ENCODE measurements around the gene GINS2.

GINS2 gene

DNA sequence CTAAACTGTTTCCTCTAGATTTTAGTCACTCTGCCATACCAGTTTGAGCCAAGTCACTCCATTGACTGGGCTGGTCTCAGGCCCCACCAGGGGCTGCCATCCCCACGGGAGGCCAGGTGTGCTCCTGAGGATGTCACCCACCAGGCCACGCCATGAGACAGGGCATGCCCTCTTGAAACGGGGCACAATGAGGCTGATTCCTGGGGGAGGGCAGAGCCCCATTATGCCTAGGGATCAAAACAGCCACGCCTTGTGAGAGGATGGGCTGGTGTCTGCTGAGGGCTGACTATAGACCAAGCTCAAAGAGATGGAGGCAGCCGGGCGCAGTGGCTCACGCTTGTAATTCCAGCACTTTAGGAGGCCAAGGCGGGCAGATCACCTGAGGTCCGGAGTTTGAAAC lies 21.5 kb downstream of the GINS2 start:
- no peak for DNase-seq (ENCODE audit: low read depth)

DNA sequence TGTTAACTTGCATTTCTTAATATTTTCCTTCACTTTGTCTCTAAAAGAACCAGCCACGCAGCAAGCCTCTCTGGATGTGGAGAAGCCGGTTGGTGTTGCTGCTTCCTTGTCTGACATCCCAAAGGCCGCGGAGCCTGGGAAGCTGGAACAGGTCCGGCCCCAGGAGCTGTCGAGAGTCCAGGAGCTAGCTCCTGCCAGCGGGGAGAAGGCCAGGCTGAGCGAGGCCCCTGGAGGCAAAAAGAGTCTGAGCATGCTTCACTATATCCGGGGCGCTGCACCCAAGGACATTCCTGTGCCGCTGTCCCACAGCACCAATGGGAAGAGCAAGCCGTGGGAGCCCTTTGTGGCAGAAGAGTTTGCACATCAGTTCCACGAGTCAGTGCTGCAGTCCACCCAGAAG lies 22.8 kb downstream of the GINS2 start:
- no peak for DNase-seq (ENCODE audit: low read depth)

DNA sequence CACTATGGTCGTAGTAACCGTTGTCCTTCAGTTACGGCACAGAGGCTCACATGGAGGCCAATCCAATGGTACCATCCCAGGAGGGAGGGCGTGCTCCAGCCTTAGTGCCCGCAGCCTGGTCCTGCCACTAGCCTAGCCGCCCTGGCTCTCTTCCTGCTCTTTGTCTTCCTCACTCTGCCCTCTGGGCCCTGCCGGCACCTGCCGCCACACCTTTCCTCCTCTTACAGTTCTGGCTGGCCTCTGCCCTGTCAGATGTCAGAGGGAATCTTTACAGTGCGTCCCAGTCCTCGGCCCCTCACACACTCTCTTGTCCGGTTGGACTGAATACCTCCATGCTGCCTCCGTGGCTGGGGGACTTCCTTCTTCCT lies 23.4 kb downstream of the GINS2 start:
- no peak for DNase-seq (ENCODE audit: low read depth)

DNA sequence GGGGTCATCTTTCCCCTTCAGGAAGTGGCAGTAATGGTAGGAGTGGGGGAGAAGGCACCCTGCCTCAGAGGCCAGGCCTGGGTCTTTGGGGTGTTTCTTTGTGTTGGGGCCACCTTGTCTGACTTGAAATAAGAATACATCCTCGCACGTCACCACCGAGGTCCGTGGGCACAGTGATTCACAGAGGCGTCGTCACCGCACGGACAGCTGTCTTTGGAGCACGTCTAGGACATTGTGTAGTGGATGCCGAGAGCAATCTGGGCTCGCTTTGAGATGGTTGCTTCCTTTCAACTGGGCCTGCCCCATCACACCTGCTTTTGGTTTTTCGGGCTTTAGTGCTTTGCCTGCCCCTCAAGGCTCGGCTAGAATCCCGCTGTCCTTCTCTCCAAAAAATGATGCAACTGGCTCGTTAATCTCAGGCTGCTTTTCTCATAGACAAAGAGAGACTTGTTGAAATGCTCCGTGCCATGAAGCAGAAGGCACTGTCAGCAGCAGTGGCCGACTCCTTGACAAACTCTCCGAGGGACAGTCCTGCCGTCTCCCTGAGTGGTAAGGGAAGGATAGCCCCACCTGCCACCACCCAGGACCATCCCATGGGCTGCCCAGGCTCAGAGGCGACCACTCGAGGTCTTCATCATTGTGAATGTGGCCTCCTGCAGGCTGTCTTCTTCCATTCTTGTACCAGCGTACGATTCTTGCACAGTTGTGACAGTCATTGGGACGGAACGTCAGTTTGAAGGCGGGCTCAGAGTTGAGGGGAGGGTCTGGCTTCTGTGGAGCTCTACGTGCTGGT lies 24.0 kb downstream of the GINS2 start:
- no peak for DNase-seq (ENCODE audit: low read depth)

DNA sequence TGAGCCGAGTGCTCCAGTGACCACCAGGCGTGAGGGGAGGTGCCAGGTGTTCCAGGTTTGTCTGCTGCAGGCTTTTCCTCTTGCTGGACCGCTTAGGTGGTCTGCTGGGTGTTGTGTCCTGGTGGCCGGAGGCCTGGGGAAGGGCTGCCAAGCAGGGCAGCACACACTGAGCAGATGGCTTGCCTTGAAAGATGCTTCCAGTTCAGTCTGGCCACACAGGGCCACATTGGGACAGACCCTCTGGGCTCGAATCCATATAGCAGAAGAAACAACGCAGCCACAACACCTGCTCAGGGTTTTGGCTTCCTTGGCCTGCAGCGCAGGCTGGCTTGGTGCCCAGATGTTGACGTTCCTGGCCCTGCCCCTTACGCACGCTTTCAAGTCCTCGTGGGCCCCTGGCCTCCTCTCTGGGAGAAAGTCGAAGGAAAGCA lies 24.8 kb downstream of the GINS2 start:
- DNase-seq (ENCODE audit: low read depth): no peak

DNA sequence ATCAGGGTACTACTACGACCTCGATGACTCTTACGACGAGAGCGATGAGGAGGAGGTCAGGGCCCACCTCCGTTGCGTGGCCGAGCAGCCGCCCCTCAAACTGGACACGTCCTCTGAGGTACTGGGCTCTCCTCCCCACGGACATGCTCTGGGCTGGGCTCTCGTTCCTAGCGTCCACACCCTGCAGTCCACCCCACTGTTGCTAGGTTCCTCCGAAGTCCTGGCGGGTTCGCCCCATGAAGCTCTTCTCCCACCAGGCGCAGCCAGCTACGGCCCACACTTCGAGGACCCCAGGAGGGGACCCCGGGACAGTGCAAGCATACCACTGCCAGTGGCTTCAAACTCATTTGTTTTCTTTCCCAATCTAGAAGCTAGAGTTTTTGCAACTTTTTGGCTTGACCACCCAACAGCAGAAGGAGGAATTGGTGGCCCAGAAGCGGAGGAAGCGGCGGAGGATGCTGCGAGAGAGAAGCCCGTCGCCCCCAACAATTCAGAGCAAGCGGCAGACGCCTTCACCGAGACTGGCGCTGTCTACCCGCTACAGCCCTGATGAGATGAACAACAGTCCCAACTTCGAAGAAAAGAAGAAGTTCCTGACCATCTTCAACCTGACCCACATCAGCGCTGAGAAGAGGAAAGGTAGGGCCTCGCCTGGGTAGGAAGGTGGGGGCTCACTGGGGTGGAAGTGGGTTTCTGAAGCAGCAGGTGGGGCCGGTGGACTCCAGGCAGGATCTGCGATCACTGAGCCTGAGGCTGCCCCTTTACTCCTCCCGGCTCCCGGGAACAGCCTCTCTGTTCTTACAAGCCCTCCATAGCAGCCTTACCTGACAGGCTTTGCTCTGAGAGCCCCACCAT lies 25.6 kb downstream of the GINS2 start:
- DNase-seq (ENCODE audit: low read depth): no peak

DNA sequence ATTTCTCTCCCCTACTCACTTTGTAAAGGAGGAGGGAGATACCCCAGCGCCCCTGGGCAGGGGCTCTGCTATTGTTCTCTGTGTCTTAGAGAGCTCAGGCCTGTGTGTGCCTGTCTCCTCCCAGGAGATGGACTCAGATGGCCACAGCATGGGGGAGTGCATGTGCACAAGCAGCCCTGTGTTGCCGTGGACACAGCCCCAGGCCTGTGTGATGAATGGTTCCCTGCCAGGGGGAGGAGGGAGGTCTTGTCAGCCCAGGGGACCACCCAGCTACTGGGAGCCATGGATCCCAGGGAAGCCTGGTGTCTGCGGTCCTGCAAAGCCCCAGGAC lies 26.3 kb downstream of the GINS2 start:
- no peak for DNase-seq (ENCODE audit: low read depth)

DNA sequence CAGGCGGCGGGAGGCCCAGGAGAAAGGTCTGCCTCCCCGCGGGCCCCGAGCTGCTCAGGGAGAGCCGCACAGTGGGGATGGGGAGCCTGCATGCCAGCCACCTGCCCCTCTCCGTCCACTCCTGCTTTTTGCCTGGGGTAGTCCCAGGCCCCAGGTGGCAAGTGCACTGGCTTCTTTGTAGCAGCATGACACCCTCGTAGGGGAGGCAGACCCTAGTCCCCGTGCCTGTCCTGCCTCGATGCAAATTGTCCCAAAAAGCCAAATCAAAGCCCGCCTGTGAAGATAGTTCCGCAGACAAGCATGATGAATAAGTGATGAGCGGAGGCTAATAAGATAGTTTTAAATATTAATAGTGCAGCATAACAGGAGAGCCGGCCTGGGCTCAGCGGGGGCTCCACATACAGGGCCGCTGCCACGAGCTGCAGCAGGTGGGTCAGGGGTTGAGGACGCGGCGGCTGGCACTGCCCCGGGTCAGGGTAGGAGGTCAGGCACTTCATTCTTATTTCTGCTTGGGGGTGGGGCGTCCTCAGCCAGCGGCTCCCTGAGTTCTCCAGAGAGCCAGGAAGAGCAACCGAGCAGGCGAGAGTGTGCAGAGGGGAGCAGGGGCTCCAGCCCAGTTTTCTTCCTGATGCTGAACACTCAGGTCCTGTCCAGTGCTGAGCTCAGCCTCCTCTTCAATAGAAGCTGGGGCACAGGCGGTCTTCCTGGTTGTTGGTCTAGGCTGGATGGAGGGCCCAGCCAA lies 26.8 kb downstream of the GINS2 start:
- DNase-seq (ENCODE audit: low read depth): no peak

DNA sequence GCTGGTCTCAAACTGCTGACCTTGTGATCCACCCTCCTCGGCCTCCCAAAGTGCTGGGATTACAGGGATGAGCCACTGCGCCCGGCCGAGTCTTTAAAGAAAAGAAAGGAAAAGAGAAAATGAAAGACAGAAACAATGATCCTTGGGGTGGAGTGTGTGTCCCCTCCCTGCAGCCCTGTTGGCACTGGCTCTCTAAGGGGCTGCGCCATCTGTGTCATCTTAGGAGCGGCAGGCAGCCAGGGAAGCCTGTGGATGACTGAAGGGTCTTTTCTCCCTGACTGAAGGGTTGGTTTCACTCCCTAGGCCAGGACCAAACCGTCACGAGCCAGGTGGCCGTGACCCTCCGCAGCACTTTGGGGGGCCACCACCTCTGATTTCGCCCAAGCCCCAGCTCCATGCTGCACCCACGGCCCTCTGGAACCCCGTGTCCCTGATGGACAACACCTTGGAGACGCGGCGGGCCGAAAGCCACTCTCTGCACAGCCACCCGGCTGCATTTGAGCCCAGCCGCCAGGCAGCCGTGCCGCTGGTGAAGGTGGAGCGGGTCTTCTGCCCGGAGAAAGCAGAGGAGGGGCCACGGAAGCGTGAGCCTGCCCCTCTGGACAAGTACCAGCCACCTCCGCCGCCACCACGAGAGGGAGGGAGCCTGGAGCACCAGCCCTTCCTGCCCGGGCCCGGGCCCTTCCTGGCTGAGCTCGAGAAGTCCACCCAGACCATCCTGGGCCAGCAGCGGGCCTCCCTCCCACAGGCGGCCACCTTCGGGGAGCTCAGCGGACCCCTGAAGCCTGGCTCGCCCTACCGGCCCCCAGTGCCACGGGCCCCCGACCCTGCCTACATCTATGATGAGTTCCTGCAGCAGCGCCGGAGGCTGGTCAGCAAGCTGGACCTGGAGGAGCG lies 27.7 kb downstream of the GINS2 start:
- DNase-seq (ENCODE audit: low read depth): no peak

DNA sequence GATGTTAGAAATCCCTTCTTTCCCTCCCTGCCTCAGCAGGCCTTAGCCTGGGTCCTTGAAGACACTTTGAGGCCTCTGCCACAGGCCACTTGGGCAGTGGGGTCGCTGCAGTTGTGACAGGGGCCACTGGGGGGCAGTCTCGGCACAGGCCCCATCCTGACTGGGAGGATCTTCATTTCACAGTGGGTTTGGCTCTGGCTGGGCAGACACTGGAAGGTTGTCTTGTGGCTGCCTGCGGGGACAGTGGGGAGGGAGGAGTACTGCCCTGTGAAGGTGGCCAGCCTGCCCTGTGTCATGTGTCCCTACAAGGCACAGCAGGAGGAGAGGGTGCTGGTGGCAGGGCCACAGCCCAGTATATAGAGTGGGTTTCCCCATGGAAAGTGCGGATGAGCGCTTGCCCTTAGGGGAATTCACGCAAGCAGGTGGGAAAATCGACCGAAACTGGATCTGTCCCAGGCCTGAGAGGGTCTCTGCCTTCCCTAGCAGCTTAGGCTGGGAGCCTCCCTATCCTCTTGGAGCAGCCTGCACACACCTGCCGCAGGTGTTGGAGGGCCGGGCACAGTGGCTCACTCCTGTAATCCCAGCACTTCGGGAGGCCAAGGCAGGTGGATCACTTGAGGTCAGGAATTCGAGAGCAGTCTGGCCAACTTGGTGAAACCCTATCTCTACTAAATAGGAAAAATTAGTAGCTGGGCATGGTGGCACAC lies 28.8 kb downstream of the GINS2 start:
- DNase-seq (ENCODE audit: low read depth): no peak

DNA sequence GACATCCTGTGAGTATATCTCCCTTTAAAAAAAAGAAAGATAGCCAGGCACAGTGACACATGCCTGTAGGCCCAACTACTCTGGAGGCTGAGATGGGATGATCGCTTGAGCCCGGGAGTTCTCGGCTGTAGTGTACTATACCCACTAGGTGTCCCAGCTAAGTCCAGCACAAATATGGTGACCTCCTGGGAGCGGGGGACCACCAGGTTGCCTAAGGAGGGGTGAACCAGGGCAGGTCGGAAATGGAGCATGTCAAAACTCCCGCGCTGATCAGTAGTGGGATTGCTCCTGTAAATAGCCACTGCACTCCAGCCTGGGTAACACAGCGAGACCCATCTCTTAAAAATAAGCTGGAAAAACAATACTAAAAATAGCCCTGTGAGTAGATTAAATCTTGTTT lies 29.4 kb downstream of the GINS2 start:
- no peak for DNase-seq (ENCODE audit: low read depth)

DNA sequence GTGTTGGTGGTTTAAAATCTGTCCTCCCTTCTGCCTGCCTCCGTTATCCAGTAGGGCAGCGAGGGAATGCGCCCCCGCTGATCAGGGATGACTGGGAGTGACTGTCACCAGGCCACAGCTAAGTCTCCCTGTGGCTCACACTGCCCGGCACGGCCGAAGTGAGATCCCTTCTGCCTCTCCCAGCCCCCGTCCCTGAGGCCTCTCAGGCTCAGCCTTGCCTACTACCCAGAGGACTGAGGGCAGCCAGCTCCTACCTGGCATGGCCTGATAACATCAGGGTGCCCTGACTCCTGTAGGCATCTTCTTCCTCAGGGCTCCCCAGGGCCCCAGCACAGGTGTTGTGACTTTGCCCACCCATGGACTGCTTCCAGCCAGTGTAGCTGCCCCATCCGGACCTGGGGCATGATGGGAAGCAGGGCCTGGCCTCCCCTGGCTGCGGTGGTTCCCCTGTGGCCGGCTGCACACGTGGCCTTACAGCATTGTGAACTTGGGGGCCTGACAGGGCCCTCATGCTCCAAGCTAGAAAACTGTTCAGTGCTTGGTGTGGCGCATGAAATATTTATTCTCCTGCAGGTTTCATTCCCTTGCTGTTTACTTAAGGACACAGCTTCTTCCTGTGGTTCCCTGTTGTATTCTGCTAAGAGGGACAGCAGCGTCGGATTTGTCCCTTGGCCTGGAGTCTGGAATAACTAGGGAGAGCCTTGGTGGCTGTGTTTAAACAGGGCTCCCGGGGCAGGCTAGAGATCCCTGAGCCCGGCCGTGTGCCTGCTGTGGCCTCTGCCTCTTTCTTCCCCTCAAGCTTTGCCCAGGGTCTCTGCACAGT lies 30.0 kb downstream of the GINS2 start:
- no peak for DNase-seq (ENCODE audit: low read depth)

DNA sequence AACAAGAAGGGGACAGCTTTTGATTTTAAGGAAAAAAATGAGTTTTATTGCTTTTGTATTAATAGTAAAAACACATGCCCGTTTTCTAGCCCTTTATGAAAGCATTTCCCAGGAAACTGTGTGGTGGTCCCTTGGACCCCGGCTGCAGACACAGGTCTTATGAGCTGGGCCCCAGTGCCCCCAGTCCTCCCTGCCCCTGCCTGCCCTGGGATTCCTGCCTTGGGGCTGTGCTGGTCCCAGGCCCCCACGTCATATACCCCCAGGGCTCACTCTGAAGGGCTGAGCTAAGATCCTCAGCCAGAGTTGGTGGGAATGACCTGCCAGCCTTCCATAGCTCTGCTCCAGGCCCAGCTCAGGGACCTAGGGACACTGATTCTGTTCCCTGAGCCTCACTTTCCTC lies 30.8 kb downstream of the GINS2 start:
- no peak for DNase-seq (ENCODE audit: low read depth)

DNA sequence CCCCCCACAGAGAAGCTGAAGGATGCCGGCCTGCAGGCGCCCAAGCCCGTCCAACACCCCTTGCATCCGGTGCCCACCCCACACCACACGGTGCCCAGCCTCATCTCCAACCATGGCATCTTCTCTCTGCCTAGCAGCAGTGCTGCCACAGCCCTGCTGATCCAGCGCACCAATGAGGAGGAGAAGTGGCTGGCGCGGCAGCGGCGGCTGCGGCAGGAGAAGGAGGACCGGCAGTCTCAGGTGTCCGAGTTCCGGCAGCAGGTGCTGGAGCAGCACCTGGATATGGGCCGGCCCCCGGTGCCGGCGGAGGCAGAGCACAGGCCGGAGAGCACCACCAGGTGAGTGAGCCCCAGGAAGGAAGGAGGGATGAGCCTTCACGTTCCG lies 31.5 kb downstream of the GINS2 start:
- no peak for DNase-seq (ENCODE audit: low read depth)

DNA sequence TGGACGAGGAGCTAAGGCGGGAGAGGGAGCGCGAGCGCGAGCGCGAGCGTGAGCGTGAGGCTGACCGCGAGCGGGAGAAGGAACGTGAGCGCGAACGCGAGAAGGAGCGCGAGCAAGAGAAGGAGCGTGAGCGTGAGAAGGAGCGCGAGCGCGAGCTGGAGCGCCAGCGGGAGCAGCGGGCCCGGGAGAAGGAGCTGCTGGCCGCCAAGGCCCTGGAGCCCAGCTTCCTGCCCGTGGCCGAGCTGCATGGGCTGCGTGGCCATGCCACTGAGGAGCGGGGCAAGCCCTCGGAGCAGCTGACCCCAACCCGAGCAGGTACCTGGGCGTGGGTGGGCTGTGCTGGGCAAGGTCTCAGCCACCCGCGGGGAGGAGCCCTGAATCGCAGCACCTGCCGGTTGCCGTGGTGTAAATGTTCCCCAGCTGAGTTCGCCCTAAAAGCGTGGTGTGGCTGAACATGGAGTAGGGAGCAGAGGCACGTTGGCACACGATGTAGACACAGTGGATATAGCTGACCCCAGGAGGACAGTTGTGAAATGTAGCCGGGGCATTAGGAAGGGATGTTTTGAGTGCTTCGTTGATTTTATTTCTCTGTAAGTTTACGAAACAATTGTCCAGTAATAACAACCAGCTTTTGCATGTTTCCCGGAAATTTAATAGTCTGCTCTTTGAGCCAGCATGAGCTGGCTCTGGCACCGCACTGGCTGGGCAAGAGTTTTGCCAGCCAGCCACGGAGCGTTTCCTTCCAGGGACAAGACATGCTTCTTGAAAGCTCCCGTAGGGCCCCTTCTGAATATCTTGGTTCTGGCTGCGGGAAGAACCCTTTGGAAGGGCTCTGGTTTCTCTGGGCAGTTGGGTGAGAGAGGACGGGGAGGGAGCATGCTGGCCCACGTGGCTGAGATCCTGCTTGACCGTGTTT lies 32.1 kb downstream of the GINS2 start:
- no peak for DNase-seq (ENCODE audit: low read depth)

DNA sequence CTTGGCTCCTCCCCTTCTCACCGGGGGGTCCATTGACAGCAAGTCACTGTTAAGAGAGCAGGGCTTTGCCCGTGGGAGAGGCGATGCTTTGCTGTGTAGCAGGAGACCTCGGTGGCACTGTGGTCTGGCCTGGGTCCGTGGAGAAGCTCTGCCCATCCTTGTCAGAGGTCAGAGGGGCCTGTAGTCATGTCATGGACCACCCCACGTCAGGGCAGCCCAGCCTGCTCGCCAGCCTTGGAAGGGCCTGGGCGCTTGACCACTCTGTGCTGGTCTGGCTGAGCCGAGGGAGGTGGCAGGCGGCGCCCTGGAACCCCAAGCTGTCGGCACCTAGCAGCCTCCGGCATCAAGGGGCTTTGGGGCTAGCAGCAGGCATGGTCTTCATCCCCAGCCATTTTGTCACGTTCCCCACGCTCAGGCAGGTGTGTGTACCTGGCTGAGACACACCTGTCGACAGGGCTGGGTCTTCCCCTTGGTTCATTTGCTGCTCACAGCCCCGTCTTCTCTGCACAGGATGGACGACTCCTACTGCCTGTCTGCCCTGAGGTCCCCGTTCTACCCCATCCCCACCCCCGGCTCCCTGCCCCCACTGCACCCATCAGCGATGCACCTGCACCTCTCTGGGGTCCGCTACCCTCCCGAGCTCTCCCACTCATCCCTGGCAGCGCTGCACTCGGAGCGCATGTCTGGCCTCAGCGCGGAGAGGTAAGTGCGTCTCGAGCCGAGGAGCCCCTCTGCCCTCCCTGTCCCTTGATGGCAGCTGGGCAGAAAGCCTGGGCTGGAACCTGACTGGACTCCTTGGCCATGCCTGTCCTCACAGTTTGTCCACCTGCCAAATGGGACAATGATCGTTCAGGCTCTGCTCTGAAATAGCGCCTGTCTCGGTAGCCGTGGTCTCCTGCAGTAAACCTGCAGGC lies 33.3 kb downstream of the GINS2 start:
- DNase-seq (ENCODE audit: low read depth): no peak

DNA sequence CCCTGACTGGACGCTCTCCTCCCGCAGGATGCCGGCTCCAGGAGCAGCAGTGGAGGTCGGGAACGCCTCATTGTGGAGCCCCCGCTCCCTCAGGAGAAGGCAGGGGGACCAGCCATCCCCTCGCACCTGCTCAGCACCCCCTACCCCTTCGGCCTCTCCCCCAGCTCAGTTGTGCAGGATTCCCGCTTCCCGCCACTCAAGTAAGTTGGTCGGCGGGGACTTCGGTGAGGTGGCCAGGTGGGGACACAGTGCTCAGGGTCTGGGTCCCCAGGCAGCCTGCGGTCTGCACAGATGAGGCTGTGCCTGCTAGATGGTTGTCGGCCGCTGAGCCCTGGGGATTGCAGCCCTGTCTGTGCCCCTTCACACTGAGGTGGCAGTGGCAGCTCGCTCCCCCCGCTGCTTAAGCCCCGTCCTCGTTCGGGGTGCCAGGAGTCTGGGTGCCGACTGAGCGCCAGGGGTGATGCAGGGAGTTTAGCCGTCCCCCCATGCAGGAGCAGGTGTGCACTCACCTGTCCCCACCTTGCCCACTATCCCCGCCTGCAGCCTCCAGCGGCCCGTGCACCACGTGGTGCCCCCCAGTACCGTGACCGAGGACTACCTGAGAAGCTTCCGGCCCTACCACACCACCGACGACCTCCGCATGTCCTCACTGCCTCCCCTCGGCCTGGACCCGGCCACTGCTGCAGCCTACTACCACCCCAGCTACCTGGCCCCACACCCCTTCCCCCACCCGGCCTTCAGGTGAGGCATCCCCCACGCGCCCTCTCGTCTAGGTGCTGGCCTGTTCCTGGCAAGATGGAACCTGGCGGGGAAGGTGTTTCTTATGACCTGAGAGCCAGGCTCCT lies 34.3 kb downstream of the GINS2 start:
- no peak for DNase-seq (ENCODE audit: low read depth)
